IPS-18c (cell line): ENCODE measurements around the gene ATRIP.
A peak's percentile ranks its signal among the peaks of the same experiment; 100 is the strongest.
"Not testable (repeated sequence)": the region's sequence is repeated elsewhere in the genome, so short reads cannot be mapped to it uniquely, and the experiment has no call there.

Experiments used
- H3K4me3 ChIP-seq: 2 replicates; pipeline ENCODE4 v1.7.0; 2013; ENCODE audit warnings: low read depth, mild to moderate bottlenecking, low read length, moderate library complexity; ENCODE audit not compliant: insufficient read depth
- H3K9me3 ChIP-seq: one replicate; pipeline ENCODE4 v1.6.1; 2013; ENCODE audit warnings: mild to moderate bottlenecking, low read length, moderate library complexity; ENCODE audit not compliant: control insufficient read depth, insufficient read depth

Gene ATRIP

GRCh38 chr3:48472923-48473616, 26.5 kb downstream of the ATRIP start:
- H3K4me3 ChIP-seq, result peak overlapping the region; percentile 79
- H3K9me3 ChIP-seq, result no peaks in the 10 kb centered on the region

DNA sequence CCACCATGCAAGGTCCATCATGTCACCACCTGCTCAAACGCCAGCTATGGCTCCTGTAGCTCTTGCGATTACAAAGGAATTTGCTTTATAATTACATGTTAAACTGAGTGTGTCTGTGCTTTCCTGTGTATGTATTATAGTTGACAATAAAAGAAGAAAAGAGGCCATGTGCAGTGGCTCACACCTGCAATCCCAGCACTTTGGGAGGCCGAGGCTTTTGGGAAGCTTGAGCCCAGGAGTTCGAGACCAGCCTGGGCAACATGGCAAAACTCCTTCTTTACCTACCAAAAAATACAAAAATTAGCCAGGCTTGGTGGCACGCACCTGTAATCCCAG, 27.0 kb downstream of the ATRIP start:
- Histone ChIP-seq H3K4me3 (no peak overlapping the region), H3K9me3 (no peaks in the 10 kb centered on the region)

DNA sequence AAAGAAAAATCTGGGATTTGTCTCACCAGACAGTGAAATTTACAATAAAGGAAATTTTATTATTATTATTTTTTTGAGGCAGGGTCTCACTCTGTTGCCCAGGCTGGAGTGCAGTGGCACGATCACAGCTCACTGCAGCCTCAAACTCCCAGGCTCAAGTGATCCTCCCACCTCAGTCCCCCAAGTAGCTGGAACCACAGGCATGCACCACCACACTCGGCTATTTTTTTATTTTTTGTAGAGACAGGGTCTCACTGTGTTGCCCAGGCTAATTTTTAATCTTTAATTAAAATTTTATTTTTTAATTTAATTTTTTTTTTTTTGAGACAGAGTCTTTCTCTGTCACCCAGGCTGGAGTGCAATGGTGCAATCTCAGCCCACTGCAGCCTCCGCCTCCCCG, 27.5 kb downstream of the ATRIP start:
- not testable (repeated sequence) for H3K4me3 ChIP-seq, H3K9me3 ChIP-seq

DNA sequence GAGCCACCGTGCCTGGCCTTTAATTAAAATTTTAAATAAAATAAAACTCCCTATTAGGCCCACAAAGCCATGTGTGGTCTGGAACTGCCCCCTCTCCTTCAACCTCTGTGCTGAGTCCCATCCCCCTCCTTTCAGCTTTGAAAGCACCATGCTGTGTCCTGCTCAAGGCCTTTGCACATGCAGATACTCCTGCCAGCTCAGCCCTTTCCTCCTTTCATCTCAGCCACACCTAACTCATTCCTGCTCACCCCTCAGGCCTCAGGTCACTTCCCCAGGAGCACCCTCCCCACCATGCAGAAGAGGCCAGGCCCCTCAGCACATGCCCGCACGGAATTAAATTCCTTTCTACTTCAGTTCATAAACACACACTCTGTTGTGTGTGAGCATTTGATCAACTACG, 28.1 kb downstream of the ATRIP start:
- 0 out of 2 replicates have a peak overlapping the region, but pooled peaks have one; percentile 0 for H3K4me3 ChIP-seq
- no peaks in the 10 kb centered on the region for H3K9me3 ChIP-seq

GRCh38 chr3:48475188-48475587, 28.7 kb downstream of the ATRIP start:
- H3K9me3 ChIP-seq, result no peaks in the 10 kb centered on the region
- peak overlapping the region; percentile 0; the same call in 1 of the 2 replicates for H3K4me3 ChIP-seq

DNA sequence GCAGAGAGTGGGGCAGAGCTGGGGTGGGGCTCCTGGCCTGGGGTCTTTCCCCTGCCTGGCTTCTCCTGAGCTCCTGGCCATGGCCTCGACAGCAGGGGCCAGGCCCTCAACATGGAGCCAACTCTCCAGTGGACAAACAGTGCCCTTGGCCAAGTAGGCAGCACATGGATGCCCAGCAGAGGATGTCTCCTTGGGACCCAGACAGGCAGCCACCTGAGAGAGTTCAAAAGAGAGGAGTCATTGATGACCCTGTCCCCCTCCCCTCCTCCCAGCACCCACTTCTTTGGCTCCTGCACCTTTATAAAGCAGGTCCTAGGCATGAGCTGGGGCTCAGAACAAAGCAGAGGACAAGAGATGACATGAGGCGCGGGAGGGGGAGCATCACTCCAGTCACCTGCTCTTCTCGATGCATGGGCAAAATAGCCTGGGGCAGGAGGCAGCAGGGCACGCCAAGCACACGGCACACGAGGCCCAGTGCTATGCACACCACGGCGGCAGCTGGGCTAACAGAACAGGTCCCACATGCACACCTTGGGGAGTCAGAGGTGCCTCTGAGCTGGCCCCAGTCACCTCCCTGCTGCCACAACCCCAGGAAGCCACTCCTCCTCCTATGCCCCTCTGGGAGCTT, 30.0 kb downstream of the ATRIP start:
- Histone ChIP-seq H3K9me3 (no peaks in the 10 kb centered on the region), H3K4me3 (no peak overlapping the region)

DNA sequence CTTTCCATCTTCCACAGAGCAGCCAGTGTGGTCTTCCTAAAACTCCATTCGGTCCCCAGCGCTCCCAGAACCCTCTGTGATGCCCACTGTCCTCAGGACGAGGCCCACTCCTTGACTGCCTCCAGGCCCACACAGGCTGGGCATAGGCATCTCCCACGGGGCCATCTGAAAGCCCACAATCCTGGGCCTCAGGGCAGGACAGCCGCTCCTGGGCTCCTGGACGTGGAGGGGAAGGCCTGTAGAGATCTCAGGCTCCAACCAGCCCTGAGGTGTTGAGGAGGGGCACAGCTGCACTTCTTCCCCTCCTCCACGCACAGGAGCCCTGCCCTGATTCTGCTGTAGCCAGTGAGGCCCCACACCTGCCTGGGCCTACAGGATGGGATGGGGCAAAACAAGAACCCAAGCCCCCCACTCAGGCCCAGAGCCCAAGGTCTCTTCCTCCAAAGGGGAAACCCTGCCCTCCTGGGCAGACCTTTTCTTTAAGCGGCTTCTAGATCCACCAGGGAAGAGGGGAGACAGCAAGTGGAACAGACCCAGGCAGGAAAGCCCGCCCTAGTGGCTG, 31.5 kb downstream of the ATRIP start:
- Histone ChIP-seq H3K4me3 (no peak overlapping the region), H3K9me3 (no peaks in the 10 kb centered on the region)

GRCh38 chr3:48478626-48479555, 32.4 kb downstream of the ATRIP start:
- no peaks in the 10 kb centered on the region for H3K9me3 ChIP-seq
- H3K4me3 ChIP-seq, result no peak overlapping the region

DNA sequence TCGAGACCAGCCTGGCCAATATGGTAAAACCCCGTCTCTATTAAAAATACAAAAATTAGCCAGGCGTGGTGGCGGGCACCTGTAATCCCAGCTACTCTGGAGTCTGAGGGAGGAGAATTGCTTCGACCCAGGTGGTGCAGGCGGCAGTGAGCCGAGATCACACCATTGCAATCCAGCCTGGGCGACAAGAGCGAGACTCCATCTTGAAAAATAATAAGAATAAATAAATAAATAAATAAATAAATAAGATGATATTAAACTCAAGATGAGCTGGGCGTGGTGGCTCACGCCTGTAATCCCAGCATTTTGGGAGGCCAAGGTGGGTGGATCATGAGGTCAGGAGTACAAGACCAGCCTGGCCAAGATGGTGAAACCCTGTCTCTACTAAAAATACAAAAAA, 34.4 kb downstream of the ATRIP start:
- not testable (repeated sequence) for H3K4me3 ChIP-seq, H3K9me3 ChIP-seq

GRCh38 chr3:48482822-48483221, 36.3 kb downstream of the ATRIP start:
- H3K9me3 ChIP-seq, H3K4me3 ChIP-seq: not testable (repeated sequence)

DNA sequence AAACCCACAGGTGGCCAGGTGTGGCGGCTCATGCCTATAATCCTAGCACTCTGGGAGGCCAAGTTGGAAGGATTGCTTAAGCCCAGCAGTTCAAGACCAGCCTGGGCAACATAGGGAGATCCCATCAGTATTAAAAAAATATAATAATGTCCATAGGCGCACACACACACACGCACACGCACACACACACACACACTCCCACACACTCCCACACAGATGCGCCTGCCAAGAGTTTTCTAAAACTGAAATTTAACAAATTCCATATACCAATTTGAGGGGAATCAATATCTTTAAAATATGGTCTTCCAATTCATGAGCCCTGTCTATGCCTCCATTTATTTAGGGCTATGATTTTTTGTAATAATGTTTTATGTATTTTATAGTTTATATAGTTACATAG, 40.4 kb downstream of the ATRIP start:
- Histone ChIP-seq H3K9me3 (peaks cover 4% of the 10 kb centered on the region), H3K4me3 (no peak overlapping the region)

- Histone ChIP-seq H3K4me3 (no peak overlapping the region), H3K9me3 (peaks cover 4% of the 10 kb centered on the region)
Measured at GRCh38 chr3:48492461-48493202, 46.1 kb downstream of the ATRIP start.

GRCh38 chr3:48493203-48493501, 46.6 kb downstream of the ATRIP start:
- no peak overlapping the region for H3K4me3 ChIP-seq

DNA sequence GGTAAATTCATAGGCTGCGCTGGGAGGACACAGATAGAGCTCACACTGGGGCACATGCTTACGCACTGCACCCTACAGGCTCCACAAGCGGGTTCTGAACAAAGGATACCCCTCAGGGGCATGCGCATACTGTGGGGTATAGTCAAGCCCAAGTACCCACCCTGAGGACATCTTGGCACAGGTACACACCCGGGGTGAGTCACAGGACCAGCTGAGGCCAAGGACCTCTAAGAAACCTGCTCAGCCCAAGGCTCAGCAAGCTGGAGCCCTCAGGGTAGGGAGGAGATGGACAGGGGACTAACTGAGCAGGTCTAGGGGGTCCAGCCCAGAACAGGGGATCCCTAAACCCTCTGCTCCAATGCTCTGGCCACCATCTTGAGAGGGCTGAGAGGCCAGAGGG, 54.1 kb downstream of the ATRIP start:
- H3K4me3 ChIP-seq, result no peak overlapping the region

More at GRCh38 chr3:48493203-48493501, 46.6 kb downstream of the ATRIP start:
- peaks cover 2% of the 10 kb centered on the region for H3K9me3 ChIP-seq

DNA sequence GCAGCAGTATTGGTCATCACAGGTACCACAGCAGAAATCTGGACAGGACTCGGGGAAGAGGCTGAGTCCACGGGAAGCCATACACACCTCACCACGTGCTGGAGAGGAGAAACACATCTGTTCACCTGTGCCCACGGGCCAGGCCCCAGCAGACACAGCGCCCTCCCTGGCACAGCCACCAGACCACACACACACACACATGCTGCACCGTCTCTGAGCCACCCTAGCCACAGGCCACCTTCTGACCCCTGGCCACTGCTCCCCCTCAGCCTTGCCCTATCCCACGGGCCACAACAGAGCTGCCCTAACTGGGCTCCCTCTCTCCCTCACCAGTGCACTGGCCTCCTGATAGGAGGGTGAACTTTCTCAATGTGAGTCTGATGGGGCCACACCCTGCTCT, 54.7 kb downstream of the ATRIP start:
- Histone ChIP-seq H3K4me3 (no peak overlapping the region), H3K9me3 (no peaks in the 10 kb centered on the region)

More for the DNA sequence above, 54.1 kb downstream of the ATRIP start:
- no peaks in the 10 kb centered on the region for H3K9me3 ChIP-seq

DNA sequence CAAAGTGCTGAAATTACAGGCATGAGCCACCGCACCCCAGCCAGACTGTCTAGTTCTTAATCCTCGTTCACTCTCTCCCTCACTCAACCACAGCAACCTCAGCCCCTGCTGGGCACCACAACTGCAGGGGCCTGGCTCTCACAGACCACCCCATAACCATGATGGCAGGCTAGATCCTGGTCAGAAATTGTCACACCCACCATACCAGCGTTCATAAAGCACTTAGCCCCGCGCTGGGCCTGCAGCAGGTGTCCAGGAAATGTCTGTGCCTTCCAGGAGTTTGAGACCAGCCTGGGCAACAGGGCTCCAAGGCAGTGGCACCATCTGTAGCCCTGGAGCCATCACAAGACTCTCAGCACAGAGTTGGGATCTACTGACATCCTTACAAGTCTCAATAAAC, 55.6 kb downstream of the ATRIP start:
- no peaks in the 10 kb centered on the region for H3K9me3 ChIP-seq
- H3K4me3 ChIP-seq, result no peak overlapping the region

DNA sequence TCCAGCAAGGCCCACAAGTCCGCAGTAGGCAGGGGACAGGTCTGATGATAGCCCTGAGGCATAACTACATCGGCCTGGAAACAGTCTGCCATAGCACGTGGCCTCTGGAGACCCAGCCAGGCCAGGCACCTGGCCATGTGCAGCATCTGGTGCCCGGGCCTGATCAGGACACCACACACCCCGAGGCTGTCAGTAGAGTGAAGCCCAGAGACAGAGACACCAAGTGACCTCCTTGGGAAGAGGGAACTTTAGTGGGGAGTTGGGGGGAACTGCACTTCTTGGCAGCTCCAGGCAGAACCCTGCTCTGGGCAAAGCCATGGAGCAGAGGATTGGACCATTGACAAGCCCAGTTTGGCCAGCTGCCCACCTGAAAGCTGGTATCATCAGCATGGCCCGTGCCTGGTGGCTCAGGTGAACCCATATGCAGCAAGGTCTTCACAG, 56.2 kb downstream of the ATRIP start:
- Histone ChIP-seq H3K9me3 (no peaks in the 10 kb centered on the region), H3K4me3 (peak overlapping the region; percentile 89)
